ENCODE measurements around the gene DNAI1. TPM values are rescaled to one million over a fixed set of nuclear protein-coding genes. Genes with fewer than 3 reads are reported as not detected.

The DNAI1 gene
- total and polyA plus RNA-seq, 4 donors = 4.6 to 26.2 (median 9.2) TPM

GRCh38 chr9:34564617-34565016 is 106.0 kb downstream of the DNAI1 start:
- ATAC-seq (ENCODE audit: insufficient read depth, low FRiP score) (no peak), DNase-seq (no peak)
- TF ChIP-seq CTCF (IDR thresholded peaks at IDR 0.05; ENCODE audit: control extremely low read depth, extremely low read depth) = no peak
- peaks cover 0 to 21% (median 0%) of the 10 kb centered on the region in 3 donors for H3K27me3 ChIP-seq (ENCODE audit: control insufficient read depth in 3 of 3, insufficient read depth in 3 of 3, low read length in 2 of 3)
- H3K9me3 ChIP-seq (ENCODE audit: control insufficient read depth in 4 of 4, insufficient read depth in 3 of 4, low read length in 3 of 4) = peaks cover 0 to 7% (median 2%) of the 10 kb centered on the region in 4 donors
- H3K27ac ChIP-seq (ENCODE audit: low read depth in 1 of 2, low read length in 1 of 2) = no peak overlapping the region
- peaks cover 0 to 24% (median 9%) of the 10 kb centered on the region in 4 donors for H3K36me3 ChIP-seq (ENCODE audit: control insufficient read depth in 4 of 4, insufficient read depth in 4 of 4, low read length in 4 of 4)
- H3K4me3 ChIP-seq = no peak overlapping the region
- H3K4me1 ChIP-seq (ENCODE audit: control insufficient read depth in 5 of 5, insufficient read depth in 5 of 5, low read length in 5 of 5) = peaks cover 0 to 35% (median 19%) of the 10 kb centered on the region in 5 donors
- WGBS, 2 donors = 89 to 94% methylated on average over 16 of the region's 16 CpGs
- H3K9ac ChIP-seq (ENCODE audit: insufficient read depth in 1 of 2, low read length in 2 of 2) = no peak overlapping the region

GRCh38 chr9:34565856-34566255 is 107.3 kb downstream of the DNAI1 start:
- 62 to 65% methylated on average over 8 of the region's 8 CpGs for WGBS, 2 donors
- Histone ChIP-seq H3K4me3 (no peak overlapping the region), H3K9ac (ENCODE audit: insufficient read depth in 1 of 2, low read length in 2 of 2) (no peak overlapping the region), H3K27ac (ENCODE audit: low read depth in 1 of 2, low read length in 1 of 2) (no peak overlapping the region), H3K27me3 (ENCODE audit: control insufficient read depth in 3 of 3, insufficient read depth in 3 of 3, low read length in 2 of 3) (peaks cover 0 to 11% (median 0%) of the 10 kb centered on the region in 3 donors), H3K9me3 (ENCODE audit: control insufficient read depth in 4 of 4, insufficient read depth in 3 of 4, low read length in 3 of 4) (peaks cover 0 to 5% (median 2%) of the 10 kb centered on the region in 4 donors), H3K4me1 (ENCODE audit: control insufficient read depth in 5 of 5, insufficient read depth in 5 of 5, low read length in 5 of 5) (peaks cover 0 to 36% (median 17%) of the 10 kb centered on the region in 5 donors), H3K36me3 (ENCODE audit: control insufficient read depth in 4 of 4, insufficient read depth in 4 of 4, low read length in 4 of 4) (peaks cover 0 to 24% (median 9%) of the 10 kb centered on the region in 4 donors)
- ATAC-seq (ENCODE audit: insufficient read depth, low FRiP score) (no peak), DNase-seq (no peak)
- no peak for TF ChIP-seq CTCF (IDR thresholded peaks at IDR 0.05; ENCODE audit: control extremely low read depth, extremely low read depth)

- 67 to 69% methylated on average over 8 of the region's 8 CpGs for WGBS, 2 donors
- ATAC-seq (ENCODE audit: insufficient read depth, low FRiP score) = no peak
- no peak overlapping the region for H3K9ac ChIP-seq (ENCODE audit: insufficient read depth in 1 of 2, low read length in 2 of 2)
- peaks cover 0 to 24% (median 9%) of the 10 kb centered on the region in 4 donors for H3K36me3 ChIP-seq (ENCODE audit: control insufficient read depth in 4 of 4, insufficient read depth in 4 of 4, low read length in 4 of 4)
- H3K4me3 ChIP-seq = no peak overlapping the region
- peak in 1 of 3 donors; percentile 29 for DNase-seq
- H3K27ac ChIP-seq (ENCODE audit: low read depth in 1 of 2, low read length in 1 of 2) = no peak overlapping the region
- H3K27me3 ChIP-seq (ENCODE audit: control insufficient read depth in 3 of 3, insufficient read depth in 3 of 3, low read length in 2 of 3) = peaks cover 0 to 11% (median 0%) of the 10 kb centered on the region in 3 donors
- H3K4me1 ChIP-seq (ENCODE audit: control insufficient read depth in 5 of 5, insufficient read depth in 5 of 5, low read length in 5 of 5) = peaks cover 0 to 36% (median 12%) of the 10 kb centered on the region in 5 donors
- peaks cover 0 to 5% (median 2%) of the 10 kb centered on the region in 4 donors for H3K9me3 ChIP-seq (ENCODE audit: control insufficient read depth in 4 of 4, insufficient read depth in 3 of 4, low read length in 3 of 4)
- no peak for TF ChIP-seq CTCF (IDR thresholded peaks at IDR 0.05; ENCODE audit: control extremely low read depth, extremely low read depth)
Measured at GRCh38 chr9:34566322-34566721, 107.7 kb downstream of the DNAI1 start.

- DNase-seq (no peak), ATAC-seq (ENCODE audit: insufficient read depth, low FRiP score) (no peak)
- peaks cover 0 to 11% (median 0%) of the 10 kb centered on the region in 3 donors for H3K27me3 ChIP-seq (ENCODE audit: control insufficient read depth in 3 of 3, insufficient read depth in 3 of 3, low read length in 2 of 3)
- peaks cover 0 to 24% (median 9%) of the 10 kb centered on the region in 4 donors for H3K36me3 ChIP-seq (ENCODE audit: control insufficient read depth in 4 of 4, insufficient read depth in 4 of 4, low read length in 4 of 4)
- no peak overlapping the region for H3K9ac ChIP-seq (ENCODE audit: insufficient read depth in 1 of 2, low read length in 2 of 2)
- H3K4me3 ChIP-seq = no peak overlapping the region
- H3K9me3 ChIP-seq (ENCODE audit: control insufficient read depth in 4 of 4, insufficient read depth in 3 of 4, low read length in 3 of 4) = peaks cover 0 to 4% (median 1%) of the 10 kb centered on the region in 4 donors
- peaks cover 0 to 36% (median 10%) of the 10 kb centered on the region in 5 donors for H3K4me1 ChIP-seq (ENCODE audit: control insufficient read depth in 5 of 5, insufficient read depth in 5 of 5, low read length in 5 of 5)
- no peak overlapping the region for H3K27ac ChIP-seq (ENCODE audit: low read depth in 1 of 2, low read length in 1 of 2)
- no peak for TF ChIP-seq CTCF (IDR thresholded peaks at IDR 0.05; ENCODE audit: control extremely low read depth, extremely low read depth)
- 84 to 89% methylated on average over 6 of the region's 6 CpGs for WGBS, 2 donors
Measured at GRCh38 chr9:34566972-34567371, 108.4 kb downstream of the DNAI1 start.
